DMS114 treated with DMSO at 0.1 percent for 48 hours (cell line): ENCODE data around the gene AMN1.
"Not testable (repeated sequence)": the region's sequence is repeated elsewhere in the genome, so short reads cannot be mapped to it uniquely, and the experiment has no call there.

Source experiments
- DNase-seq: peaks from one replicate; lab custom pipeline; 2025; ENCODE audit not compliant: unreplicated experiment; lab: John Stamatoyannopoulos, UW

Gene AMN1

DNA sequence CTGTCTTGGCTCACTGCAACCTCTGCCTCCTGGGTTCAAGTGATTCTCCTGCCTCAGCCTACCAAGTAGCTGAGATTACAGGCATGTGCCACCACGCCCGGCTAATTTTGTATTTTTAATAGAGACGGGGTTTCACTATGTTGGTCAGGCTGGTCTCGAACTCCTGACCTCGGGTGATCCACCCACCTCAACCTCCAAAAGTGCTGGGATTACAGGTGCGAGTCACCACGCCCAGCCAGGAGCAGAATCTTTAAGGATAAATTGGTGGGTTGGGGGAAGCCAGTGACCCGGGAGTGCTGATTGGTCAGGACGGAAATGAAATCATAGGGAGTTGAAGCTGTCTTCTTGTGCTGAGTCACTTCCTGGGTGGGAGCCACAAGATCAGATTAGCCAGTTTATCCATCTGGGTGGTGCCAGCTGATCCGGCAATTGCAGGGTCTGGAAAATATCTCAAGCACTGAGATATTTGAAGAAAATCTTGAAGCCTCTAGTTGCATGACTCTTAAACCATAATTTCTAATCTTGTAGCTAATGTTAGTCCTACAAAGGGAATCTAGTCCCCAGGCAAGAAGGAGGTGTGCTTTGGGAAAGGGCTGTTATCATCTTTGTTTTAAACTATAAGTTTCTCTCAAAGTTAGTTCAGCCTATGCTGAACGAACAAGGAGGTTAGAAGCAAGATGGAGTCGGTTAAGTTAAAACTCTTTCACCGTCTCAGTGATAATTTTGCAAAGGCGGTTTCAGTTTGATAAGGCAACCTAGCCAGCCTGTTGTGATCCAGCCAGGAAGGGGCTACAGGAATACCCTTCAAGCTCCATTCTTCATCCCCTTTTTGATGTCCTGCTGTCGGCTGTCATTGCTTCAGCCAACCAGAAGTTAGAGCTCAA, 5.0 kb upstream of the AMN1 start:
- not testable (repeated sequence) for DNase-seq

DNA sequence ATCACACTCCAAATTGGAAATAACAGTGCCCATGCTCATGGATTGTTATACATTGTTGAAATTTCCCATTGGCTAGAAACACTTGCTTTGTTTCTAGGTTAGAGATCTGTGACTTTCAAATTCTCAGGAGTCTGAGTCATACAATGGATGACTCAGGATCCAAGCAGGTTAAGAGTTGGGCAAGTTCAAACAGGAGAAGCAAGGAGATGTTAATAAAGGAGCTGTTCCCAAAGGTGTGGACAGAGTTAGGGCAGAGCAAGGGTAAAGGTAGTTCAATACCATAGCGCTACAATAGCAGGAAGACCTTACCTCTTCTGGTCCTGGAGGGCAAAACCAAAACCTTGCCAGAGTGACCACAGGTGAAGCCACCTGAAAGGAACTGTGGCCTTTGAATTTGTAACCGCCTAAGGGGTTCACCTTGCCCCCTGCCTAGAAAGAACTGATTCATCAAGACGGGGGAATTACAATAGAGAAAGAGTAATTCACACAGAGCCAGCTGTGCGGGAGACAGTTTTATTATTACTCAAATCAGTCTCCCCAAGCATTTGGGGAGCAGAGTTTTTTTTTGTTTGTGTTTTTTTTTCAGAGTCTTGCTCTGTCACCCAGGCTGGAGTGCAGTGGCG, 4.2 kb upstream of the AMN1 start:
- no peak for DNase-seq

DNA sequence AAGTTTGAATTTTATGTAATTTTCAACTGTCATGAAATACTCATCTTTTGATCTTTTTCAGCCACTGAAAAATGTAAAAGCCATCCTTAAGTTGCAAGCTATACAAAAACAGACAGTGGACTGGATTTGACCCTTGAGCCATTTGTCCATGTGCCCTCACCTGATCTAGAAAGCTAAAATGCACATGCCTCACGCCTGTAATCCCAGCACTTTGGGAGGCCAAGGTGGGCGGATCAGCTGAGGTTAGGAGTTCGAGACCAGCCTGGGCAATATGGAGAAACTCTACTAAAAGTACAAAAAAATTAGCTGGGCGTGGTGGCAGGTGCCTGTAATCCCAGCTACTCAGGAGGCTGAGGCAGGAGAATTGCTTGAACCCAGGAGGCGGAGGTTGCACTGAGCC, 2.4 kb upstream of the AMN1 start:
- not testable (repeated sequence) for DNase-seq

DNA sequence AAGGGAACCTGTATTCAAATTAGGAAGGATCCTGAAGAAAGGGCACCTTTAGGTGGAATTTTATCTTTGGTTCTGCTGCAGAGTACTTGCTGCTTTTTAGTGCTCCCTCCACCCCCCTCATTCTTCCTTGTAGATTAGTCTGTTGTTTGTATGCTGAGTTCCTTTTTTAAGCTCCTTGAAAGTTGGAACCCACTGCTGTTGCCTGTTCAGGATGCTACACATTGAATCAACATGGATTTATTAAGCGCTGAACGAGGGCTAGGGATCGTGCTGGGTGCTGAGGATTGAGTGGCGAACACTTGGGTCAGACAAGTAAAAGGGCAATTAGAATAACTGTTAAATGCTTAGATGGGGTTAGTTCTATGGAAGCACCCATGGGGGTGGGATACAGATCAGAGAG, 884 bp upstream of the AMN1 start:
- peak; percentile 48 for DNase-seq

DNA sequence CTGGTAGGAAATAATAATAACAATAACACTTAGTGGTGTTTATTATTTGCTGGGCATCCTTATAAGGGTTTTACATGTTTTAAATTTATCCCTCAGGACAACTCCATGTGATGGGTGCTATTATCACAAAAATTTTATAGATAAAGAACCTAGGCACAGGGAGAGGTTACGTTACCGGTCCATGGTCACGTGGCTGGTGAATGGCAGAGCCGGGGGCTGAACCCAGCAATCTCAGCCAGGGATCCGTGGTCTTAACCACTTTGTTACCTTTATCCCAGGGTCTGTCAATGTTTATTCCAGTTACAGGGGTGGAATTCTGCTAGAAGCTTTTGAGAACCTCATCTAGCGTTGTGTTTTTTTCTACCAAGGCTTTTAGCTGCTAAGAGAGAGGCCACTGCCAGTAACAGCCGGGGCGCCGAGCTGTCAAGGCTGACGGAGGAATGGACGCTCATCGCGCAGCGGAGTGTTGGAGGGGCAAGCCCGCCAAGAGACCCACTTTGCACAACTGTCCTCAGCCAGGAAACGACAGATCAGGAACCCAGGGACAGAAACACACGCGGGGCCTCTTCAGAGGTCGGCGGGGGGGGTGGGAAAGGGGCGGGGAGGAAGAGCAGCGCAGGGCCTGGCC, 418 bp downstream of the AMN1 start:
- peak; percentile 57 for DNase-seq

DNA sequence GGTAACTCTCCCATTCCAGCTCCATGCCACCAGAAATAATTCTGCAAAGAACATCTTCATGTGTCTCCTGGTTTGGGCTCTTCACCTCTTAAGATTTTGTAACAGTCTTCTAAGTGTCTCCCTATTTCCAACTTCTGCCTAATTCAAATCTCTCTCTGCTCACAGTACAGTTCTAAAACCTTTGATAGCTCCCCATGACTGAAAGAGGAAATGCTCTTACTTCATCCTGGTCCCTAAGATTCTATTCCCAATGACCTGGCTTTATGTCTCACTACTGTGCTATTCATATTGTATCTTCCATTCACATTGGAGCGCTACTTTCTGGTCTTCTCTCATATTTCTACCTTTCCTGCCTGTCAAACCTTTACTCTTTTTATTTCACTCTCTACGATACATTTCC, 1.6 kb downstream of the AMN1 start:
- DNase-seq, result no peak

DNA sequence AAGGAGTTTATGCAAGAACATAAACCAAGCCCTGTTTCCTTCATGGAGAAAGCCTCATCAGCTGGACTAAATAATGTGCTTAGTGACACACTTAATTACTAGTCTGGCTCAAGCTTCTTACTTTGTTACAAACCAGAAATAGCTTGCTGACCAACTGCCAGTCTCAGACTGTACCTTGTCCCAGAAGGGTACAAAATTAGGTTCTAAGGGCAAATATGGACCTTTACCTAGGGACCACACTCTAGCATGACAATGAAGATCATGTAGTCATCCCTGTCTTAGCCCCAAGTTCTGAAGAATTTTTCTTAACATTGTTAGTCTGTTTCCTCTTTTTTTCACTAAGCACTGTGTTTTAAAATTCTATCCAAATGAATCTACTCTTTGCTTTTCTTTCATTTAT, 2.2 kb downstream of the AMN1 start:
- DNase-seq, result no peak

DNA sequence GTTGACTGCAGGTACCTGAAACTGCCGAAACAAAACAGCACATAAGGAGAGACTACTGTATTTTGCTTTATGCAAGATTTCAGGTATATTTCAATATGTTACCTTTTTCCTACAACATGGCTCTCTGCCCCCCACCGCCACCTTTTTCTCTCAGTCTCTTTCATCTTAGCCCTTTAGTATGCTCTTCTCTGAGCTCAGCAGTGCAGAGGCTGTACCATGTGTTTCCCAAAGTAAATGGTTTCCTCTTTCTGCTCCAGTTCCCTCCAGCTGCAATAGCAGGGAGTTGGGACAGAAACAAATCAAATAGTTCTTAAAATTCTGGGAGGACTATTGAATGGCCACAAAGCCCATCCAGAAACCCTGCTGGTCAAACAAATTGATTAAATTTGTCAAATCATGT, 4.3 kb downstream of the AMN1 start:
- DNase-seq, result no peak

DNA sequence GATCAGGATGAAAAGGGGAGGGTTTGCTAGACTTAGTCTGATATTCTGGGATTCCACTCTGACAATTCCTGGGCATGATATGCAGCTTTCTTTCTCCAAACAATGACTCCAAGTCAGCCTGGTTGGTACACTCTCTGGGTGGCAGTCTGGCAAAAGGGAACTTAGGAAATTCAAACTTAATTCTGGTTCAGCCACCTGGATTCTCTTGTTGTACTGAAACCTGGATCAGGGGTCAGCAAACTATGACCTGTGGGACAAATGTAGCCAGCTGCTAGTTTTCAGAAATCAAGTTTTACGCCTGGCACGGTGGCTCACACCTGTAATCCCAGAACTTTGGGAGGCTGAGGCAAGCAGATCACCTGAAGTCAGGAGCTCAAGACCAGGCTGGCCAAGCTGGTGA, 6.2 kb downstream of the AMN1 start:
- DNase-seq, result no peak

DNA sequence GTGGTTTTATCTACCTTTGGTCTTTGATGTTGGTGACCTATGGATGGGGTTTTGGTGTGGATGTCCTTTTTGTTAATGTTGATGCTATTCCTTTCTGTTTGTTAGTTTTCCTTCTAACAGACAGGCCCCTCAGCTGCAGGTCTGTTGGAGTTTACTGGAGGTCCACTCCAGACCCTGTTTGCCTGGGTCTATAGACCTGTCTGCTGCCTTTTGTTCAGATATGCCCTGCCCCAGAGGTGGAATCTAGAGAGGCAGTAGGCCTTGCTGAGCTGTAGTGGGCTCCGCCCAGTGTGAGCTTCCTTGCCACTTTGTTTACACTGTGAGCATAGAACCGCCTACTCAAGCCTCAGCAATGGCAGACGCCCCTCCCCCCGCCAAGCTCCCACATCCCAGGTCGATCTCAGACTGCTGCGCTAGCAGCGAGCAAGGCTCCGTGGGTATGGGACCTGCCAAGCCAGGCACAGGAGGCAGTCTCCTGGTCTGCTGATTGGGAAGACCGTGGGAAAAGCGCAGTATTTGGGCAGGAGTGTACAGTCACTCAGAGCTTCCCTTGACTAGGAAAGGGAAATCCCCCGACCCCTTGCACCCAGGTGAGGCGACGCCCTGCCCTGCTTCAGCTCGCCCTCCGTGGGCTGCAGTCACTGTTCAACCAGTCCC, 10.2 kb downstream of the AMN1 start:
- not testable (repeated sequence) for DNase-seq

DNA sequence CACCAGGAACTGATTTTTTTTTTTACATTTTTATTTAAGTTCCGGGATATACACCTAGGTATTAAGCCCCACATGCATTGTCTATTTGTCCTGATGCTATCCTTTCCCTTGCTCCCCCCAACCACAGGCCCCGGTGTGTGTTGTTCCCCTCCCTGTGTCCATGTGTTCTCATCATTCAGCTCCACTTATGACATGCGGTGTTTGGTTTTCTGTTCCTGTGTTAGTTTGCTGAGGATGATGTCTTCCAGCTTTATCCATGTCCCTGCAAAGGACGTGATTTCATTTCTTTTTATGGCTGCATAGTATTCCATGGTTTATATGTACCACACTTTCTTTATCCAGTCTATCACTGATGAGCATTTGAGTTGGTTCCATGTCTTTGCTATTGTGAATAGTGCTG, 11.8 kb downstream of the AMN1 start:
- not testable (repeated sequence) for DNase-seq

DNA sequence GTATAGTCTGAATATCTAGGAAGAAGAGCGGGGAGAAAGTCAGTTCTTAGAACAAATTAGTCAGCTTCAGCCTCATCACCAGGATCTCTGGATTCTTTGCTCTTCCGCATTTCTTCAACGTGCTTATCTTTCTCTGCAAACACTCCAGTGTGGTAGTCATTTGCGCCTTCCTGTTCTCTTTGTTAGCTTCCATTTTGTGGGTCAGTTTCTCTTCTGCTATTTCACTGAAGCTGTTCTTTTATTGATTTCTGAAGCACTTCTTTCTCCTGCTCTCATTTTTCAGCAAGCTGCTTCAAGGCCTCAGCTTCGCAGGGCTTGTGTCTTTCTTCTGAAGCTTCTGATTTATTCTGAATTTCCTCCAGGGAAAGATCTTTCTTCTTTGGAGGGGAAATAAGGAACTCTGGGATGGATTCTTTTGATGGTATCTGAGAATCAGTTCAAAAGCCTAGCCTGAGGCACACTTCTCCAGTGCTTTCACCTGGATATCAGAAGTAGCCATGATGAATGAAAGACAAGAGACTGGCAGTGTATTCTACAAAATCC, 13.5 kb downstream of the AMN1 start:
- DNase-seq, result no peak

DNA sequence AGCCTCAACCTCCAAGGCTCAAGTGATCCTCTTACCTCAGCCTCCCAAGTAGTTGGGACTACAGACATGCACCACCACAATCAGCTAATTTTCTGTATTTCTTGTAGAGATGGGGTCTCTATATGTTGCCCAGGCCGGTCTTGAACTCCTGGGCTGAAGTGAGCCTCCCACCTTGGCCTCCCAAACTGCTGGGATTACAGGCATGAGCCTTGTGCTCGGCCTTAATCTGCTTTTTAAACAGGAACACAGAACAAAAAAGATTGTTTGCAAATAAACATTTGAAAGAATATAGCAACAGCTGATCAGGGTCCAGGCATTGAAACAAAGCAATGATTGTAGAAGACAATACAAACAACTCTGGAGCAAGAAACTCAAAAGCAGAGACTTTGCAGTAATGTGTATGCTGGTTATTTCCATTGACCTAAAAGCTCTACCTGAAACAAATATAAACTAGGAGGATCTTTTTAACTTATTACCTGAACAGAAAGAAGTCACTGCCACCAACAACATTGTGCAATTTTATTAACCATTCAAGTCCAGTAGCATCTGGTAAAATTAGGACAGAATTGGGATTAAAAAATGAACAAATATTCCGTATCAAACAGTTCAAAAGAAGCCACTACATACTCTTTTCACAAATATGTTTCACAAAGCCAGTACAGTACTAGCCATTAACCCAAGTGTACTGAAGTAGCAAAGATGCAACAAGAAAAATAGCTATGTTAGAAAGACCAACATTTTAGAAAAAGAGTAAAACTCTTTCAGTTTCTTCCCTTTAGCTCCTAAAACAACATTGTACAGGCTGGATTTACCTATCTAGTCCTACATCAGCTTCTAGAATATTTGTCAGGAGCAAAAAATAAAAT, 14.2 kb downstream of the AMN1 start:
- DNase-seq, result no peak

DNA sequence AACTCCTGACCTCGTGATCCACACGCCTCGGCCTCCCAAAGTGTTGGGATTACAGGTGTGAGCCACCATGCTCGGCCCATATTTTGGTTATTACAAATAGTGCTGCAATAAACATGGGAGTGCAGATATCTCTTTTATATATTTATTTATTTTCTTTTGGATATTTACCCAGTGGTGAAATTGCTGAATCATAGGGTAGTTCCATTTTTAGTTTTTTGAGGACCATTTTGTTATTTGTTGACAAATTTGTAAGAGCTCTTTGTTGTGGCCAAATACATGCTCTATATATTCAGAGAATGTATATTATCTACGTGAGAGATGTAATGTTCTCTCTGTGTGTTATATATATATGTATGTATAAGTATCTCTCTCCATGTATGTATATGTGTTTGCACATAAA, 15.9 kb downstream of the AMN1 start:
- no peak for DNase-seq

DNA sequence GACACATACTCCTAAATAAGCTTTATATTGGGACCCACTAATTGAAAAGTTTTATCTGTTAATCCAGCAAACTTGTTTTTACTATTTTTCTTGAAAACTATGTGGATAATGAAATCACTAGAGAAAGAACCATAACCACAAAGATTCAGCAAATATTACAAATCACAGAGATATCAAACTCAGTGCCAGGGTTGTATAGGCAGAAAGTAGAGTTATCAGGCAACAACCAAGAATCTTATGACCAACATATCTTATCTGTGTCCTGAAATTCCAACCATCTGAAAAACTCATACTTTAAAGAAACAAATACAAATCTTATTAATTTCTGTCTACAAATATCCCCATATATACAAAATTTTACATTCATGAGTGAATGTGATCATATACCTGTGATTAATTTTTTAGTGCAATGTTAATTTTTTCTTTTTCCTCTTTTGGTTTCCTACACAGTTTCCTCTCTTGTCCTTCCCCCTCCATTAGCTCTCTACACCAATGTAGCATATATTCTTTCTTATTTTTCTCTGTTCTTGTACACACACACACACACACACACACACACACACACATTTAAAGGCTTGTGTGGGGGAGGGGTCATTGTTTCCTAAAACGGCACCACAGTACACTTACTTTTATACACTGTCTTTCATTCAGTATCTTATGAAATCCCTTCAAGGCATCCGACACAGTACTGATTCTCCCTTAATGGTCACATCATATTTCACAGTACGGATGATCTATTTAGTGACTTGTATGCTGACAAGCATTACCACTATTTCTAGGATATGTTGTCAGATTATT, 18.6 kb downstream of the AMN1 start:
- no peak for DNase-seq

DNA sequence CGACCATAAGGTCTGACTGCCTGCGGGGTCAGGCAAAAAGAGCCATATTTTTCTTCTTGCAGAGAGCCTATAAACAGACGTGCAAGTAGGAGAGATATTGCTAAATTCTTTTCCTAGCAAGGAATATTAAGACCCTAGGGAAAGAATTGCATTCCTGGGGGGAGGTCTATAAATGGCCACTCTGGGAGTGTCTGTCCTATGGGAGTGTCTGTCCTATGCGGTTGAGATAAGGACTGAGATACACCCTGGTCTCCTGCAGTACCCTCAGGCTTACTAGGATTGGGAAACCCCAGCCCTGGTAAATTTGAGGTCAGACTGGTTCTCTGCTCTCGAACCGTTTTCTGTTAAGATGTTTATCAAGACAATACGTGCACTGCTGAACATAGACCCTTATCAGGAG, 20.7 kb downstream of the AMN1 start:
- DNase-seq, result not testable (repeated sequence)

DNA sequence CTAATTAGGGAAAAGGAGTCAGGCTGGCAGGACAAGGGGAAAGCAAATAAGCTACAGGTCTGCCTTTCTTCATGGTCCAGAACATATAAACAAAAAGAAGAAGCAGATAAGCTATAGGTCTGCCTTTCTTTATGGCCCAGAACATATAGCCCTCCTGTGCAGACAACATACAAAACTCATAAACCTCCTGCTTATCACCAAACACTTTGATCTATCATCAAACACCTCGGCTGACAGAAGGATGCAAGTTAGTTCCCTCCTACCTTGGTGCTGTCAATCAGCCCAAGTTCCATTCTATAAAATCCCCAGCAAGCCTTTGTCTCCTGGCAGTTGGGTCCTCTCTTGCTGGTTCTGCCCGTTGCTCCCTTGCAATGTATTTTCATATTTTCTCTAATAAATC, 23.2 kb downstream of the AMN1 start:
- no peak for DNase-seq

DNA sequence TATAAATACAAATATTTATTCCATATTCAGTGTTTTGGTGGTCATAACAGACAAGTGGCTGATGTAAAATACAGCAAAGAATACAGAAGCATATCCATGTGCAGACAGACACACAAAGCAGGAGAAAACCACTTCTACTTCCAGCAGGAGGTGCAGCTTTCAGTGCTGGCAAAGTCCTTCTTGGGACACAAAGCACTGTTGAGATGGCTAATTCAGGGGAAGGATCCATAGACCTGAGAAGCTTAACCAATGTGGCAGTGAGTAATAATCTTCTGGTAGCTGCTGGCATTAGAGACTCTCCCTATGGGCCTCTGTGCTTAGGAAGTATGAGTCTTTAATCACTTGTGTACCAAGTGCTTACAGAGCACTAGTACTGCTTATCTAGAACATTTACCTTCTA, 26.8 kb downstream of the AMN1 start:
- DNase-seq, result no peak

DNA sequence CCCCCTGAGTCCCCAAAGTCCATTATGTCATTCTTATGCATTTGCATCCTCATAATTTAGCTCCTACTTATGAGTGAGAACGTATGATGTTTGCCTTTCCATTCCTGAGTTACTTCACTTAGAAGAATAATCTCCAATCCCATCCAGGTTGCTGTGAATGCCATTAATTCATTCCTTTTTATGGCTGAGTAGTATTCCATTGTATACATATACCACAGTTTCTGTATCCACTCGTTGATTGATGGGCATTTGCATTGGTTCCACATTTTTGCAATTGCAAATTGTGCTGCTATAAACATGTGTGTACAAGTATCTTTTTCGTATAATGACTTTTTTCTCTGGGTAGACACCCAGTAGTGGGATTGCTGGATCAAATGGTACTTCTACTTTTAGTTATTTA, 38.9 kb downstream of the AMN1 start:
- not testable (repeated sequence) for DNase-seq

DNA sequence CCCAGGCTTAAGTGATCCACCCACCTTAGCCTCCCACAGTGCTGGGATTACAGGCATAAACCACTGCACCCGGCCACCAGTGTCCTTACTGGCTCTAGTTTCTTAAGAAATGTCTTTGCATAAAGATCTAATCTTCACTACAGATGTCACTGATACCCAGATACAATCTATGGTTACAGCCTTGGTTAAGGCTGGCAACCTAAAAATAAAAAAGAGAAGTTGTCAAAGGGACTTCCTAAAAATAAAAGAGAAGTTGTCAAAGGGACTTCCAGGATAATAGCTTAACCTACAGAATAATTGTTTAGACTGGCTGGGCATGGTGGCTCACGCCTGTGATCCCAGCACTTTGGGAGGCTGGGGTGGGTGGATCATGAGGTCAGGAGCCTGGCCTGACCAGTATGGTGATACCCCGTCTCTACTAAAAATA, 41.7 kb downstream of the AMN1 start:
- DNase-seq, result no peak
